Kasumi-1 (cell line): ENCODE measurements around the gene SNAPIN.
"Not testable (repeated sequence)": the region's sequence is repeated elsewhere in the genome, so short reads cannot be mapped to it uniquely, and the experiment has no call there.

Experiments
- DNase-seq, 2 experiments: peaks; one replicate each; lab custom pipeline; 2025; lab: John Stamatoyannopoulos, UW

Gene SNAPIN

DNA sequence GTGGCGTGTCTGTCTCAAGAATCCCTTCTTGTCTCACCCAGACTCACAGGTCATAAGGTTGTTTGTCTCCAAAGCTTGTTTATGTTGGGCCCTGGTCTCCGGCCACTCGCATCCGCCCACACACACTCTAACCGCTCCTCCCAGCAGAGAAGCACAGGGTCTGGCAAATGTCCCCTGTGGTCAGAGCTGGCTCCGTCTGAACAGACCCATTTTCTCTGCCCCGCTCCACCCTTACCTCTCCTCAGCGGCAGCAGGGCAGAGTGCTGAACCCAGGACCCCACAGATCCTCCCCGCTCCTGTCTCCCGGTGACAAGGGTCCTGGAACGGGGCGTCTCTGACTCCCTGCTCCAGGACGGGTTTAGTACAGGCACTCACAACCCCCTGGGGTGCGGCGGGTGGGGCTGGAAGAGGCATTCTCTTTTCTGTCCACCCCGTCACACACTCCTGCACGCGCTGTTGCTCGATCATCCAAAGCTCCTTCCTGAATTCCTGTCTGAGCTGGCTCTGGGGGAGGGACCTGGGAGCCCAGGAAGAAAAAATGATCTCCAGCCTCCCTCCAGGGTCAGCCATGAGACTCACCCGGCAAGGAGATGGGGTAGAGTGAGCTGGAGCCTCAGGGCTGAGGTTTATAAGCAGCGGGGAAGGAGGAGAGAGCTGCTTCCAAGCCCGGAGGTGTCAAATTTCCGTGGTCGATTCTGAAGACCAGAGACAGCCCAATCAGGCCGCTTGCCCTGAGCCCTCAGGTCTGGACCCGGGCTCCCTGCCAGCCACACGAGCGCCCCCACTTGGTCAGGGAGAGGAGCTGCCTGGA, 31.4 kb upstream of the SNAPIN start, which contains the start of gene S100A13:
Gene S100A13 (minus strand): TSS at position 602 of the 811 bp plus-strand sequence. CDS start 1,033 bp downstream, outside the sequence.
- DNase-seq = peak; percentile 77 to 85

- no peak for DNase-seq
These were observed 30.5 kb upstream of the SNAPIN start, which contains the start of gene S100A1 for GRCh38 chr1:153627715-153628626. Gene S100A1 (plus strand): TSS chr1:153628434. CDS start chr1:153630522, 2,088 bp downstream.

GRCh38 chr1:153628638-153629342, 29.7 kb upstream of the SNAPIN start:
- DNase-seq = no peak

DNA sequence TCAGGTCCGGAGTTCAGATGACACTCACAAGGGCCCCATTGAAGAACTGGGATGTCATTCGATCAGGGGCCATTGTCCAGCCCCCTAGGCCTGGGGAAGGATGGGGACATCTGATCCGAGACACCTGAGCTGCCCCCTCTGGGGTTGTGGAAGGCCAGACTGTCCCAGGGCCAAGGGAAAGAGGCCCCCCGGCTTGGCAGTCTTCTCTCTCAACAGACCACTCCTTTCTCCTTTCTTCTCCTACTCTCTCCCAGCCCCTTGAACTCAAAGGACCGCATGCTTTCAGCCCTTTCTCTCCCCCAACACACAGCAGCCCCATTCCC, 29.2 kb upstream of the SNAPIN start:
- DNase-seq = no peak

- DNase-seq = no peak
These were observed 28.5 kb upstream of the SNAPIN start for GRCh38 chr1:153629971-153630370.

- DNase-seq = no peak
These were observed 28.1 kb upstream of the SNAPIN start for GRCh38 chr1:153630384-153630783.

- no peak for DNase-seq
These were observed 27.2 kb upstream of the SNAPIN start for GRCh38 chr1:153631047-153632022.

- no peak for DNase-seq
These were observed 25.2 kb upstream of the SNAPIN start for GRCh38 chr1:153633161-153633753.

- peak; percentile 91 to 96 for DNase-seq
These were observed 24.5 kb upstream of the SNAPIN start, which contains the start of gene CHTOP for GRCh38 chr1:153633754-153634665. Gene CHTOP (plus strand): TSS chr1:153634066. CDS start chr1:153636589, 2,523 bp downstream.

GRCh38 chr1:153635872-153636271, 22.6 kb upstream of the SNAPIN start:
- no peak for DNase-seq

DNA sequence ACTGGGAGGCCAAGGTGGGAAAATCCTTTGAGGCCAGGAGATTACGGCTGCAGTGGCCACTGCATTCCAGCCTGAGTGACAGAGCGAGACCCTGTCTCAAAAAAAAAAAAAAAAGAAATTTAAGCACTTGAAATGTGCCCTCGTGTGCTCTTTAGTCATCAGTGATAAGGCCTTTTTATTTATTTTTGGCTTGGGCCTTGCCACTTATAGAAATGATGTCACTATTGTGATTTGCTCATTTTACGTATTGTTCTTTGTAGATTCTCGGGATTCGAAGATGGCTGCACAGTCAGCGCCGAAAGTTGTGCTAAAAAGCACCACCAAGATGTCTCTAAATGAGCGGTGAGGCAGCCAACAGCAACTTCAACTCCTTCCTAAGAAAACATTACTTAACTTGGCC, 22.2 kb upstream of the SNAPIN start:
- no peak for DNase-seq

- DNase-seq = no peak
These were observed 20.2 kb upstream of the SNAPIN start for GRCh38 chr1:153638261-153638660.

DNA sequence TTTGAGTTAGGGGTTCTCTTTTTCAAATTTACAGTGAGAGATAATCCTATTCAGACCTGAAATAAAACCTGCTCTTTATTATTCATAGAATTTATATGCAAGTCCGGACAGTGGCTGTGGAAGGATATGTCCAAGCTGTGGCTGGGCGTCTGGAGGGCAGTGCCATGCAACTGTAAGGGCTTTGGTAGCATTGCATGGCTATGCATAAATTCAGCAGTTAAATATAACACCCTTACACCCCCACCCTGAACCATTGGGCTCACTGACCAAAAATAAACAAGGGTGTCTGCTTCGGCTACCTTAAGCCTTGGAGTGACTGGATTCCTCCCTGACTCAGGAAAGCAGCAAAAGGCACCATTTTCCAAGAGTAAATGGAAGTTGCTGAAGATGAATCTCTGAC, 19.2 kb upstream of the SNAPIN start:
- DNase-seq = no peak

DNA sequence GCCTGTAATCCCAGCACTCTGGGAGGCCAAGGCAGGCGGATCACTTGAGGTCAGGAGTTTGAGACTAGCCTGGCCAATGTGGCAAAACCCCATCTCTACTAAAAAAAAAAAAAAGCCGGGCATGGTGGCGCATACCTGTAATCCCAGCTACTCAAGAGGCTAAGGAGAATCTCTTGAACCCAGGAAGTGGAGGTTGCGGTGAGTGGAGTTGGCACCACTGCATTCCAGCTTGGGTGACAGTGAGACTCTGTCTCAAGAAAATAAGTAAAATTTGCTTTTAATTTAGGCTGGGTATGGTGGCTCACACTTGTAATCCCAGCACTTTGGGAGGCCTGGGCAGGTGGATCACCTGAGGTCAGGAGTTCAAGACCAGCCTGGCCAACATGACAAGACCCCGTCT, 18.3 kb upstream of the SNAPIN start:
- not testable (repeated sequence) for DNase-seq

DNA sequence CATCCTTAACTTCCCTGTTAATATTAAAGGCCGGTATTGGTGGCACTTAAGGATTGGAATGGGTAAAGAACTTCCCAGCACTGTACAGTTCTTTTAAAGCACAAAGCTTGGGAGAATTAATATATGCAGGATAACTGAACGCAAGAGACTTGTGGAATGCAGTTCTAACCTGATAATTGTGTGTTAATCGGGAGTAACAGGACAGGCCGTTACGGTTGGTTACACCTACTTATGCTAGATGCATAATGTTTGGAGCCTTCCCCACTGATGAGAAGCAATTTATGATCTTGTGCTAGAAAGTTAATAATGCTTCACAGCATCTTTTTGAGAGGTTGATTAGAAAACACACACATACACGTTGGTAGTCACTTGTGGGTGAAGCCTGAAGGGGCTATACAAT, 17.6 kb upstream of the SNAPIN start:
- DNase-seq = no peak

DNA sequence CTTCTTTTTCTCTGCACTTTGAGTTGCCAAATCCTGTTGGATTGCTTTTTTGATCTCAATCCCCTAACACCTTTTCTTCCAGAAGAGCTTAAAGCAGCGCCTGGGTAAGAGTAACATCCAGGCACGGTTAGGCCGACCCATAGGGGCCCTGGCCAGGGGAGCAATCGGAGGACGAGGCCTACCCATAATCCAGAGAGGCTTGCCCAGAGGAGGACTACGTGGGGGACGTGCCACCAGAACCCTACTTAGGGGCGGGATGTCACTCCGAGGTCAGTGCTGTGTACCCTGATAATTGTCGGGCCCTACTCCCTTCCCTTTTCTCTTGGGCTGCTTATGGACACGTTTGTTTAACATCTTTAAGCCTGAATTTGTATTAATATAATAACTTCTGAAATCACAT, 16.3 kb upstream of the SNAPIN start:
- DNase-seq = no peak

- no peak for DNase-seq
These were observed 15.4 kb upstream of the SNAPIN start for GRCh38 chr1:153643100-153643499.

DNA sequence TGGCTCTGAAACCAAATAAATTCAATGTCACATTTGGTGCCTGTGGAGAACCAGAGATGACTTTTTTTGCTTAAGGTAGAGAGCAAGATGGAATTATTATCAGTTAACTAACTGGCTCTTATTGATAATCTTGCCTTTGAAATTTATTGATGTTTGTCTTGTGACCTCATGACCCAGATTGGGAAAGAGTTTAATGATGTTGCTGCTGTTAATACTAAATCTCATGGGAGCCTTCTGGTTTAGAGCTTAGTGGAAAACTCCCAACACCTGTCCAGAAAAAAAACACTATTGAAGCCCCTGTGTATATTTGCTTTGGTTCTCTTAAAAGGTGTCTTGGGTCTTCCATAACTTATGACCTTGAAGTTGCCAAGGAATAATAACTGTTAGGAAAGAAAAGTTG, 14.7 kb upstream of the SNAPIN start:
- DNase-seq = no peak

DNA sequence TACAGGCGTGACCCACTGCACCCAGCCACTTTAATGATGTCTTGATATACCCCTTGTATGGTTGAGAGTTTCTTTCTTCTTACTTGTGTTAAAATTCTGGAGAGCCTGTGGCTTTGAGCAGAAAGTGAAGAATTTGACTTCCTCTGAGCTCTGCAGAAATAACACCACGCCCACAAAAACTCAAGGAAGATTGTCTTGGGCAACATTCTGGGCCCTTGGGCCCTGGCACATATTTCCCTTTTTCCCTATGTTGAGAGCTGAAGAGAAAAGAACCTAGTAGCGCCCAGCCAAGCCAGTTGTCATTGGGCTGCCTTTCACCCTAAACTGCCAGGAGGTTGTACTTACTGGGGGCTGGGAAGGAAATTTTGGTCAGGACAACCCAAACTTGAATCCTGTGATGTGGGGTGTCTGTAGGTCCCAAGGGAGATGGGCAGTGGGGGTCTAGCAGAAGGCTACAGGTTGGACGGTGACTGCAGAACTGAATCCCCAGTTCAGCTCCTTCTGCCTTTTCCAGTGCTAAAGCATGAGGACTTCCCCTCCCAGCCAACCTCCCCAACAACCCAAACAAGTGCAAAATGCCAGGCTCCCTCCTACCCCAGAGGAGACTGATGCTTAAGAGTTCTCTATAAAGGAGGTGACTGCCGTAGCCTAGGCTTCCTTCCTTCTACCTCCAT, 11.7 kb upstream of the SNAPIN start:
- DNase-seq = peak in 1 of 2 experiments; percentile 56
